ENCODE results near the gene AUH.

- no peak for TF ChIP-seq POLR2A (IDR thresholded peaks at IDR 0.05)
- no peak for TF ChIP-seq CTCF (IDR thresholded peaks at IDR 0.05 in 4 of 5, conservative IDR thresholded peaks at IDR 0.05 in 1 of 5)
Measured at GRCh38 chr9:91200692-91201336, 160.9 kb downstream of the AUH start.
